Measurements from ENCODE around the gene TMEM130. TPM values are rescaled to one million over a fixed set of nuclear protein-coding genes. Genes with fewer than 3 reads are reported as not detected.

Gene TMEM130
- polyA plus RNA-seq, 1 donor (not counting 4 experiments of a cell fraction or from before 2014, with no cell fraction given), result not detected

DNA sequence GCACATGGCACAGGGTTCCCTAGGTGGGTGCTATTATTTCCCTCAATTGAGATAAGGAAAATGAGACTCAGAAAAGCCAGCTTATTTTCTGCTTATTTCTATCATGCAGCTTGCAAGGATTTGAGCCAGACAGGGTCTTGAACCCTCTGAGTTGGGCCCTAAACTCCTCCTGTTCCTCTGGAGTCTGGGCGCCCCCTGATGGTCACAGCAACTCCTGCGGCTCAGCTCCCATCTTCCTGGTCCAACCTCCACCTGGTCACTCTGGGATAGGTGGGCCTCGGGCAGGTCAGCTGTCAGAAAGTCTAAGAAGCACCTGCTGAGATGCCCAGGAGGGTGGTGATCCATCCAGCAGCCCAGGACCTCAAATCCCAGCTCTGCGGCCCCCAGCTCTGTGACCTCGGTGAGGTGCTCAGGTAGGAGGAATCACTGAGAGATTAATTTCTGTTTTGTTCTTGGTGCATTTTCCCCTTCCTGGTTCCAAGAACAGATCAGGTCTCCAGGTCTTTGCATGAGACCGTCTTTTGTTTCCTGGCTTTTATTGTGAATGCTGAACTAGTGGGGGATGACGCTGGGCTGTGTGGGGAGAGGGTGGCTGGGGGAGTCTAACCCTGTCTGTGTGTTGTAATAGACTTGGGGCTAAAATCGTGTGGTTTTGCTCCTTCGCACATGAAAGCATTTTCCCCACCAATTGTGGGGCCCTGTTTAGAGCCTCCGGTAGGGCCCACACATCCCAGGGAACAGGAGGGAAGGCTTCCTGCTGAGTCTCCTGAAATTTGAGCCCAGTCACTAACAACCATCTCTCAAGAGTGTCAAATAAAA is 32.8 kb downstream of the TMEM130 start:
- Histone ChIP-seq H3K4me3 (ENCODE audit: control insufficient read depth in 2 of 3, extremely low read depth in 1 of 3, insufficient read depth in 2 of 3, low read depth in 1 of 3, low read length in 3 of 3) (no peak overlapping the region), H3K4me2 (ENCODE audit: control insufficient read depth, extremely low read depth, insufficient read depth, low read depth, low read length) (no peak overlapping the region), H3K79me2 (ENCODE audit: control insufficient read depth, insufficient read depth, low read length) (no peaks in the 10 kb centered on the region), H3K9ac (ENCODE audit: control insufficient read depth, extremely low read depth, insufficient read depth, low read length) (no peak overlapping the region), H3K27ac (ENCODE audit: control insufficient read depth, insufficient read depth, low read length) (no peak overlapping the region), H3K9me3 (ENCODE audit: control insufficient read depth, low read depth, low read length) (no peaks in the 10 kb centered on the region), H3K9me1 (ENCODE audit: control insufficient read depth, extremely low read depth, insufficient read depth, low read length) (no peaks in the 10 kb centered on the region), H3K4me1 (ENCODE audit: control insufficient read depth, extremely low read depth, insufficient read depth, low read length) (no peaks in the 10 kb centered on the region), H2AFZ (ENCODE audit: control insufficient read depth, low read length) (no peak overlapping the region), H4K20me1 (ENCODE audit: control insufficient read depth, extremely low read depth, insufficient read depth, low read length) (no peaks in the 10 kb centered on the region), H3K36me3 (ENCODE audit: control insufficient read depth in 2 of 2, extremely low read depth in 1 of 2, insufficient read depth in 2 of 2, low read length in 2 of 2) (no peaks in the 10 kb centered on the region), H3K27me3 (ENCODE audit: control insufficient read depth, extremely low read depth, insufficient read depth, low read length) (no peaks in the 10 kb centered on the region)
- FAIRE-seq (peak; percentile 57), DNase-seq (ENCODE audit: low read depth, low spot score) (no peak)
- peak; percentile 79 to 86 (median 83) for TF ChIP-seq CTCF (optimal IDR thresholded peaks at IDR 0.05 in 1 of 3, IDR thresholded peaks at IDR 0.05 in 1 of 3, conservative IDR thresholded peaks at IDR 0.05 in 1 of 3; ENCODE audit: extremely low read depth in 1 of 3, insufficient read depth in 2 of 3, low read length in 3 of 3)
- no peak for TF ChIP-seq EZH2 (IDR thresholded peaks at IDR 0.05; ENCODE audit: low read length)
- dilution Hi-C loops (cut with MboI; ENCODE audit: extremely low pct_ligation_motif_present, low sequenced_read_pairs), result loop anchor here (25.0 kb wide), 1 partner anchor 375 kb away; no protein-coding TSS in a partner anchor

- TF ChIP-seq CTCF (optimal IDR thresholded peaks at IDR 0.05 in 1 of 3, IDR thresholded peaks at IDR 0.05 in 1 of 3, conservative IDR thresholded peaks at IDR 0.05 in 1 of 3; ENCODE audit: extremely low read depth in 1 of 3, insufficient read depth in 2 of 3, low read length in 3 of 3) (no peak), EZH2 (IDR thresholded peaks at IDR 0.05; ENCODE audit: low read length) (no peak)
- dilution Hi-C loops (cut with MboI; ENCODE audit: extremely low pct_ligation_motif_present, low sequenced_read_pairs), result loop anchor here (25.0 kb wide), 1 partner anchor 373 kb away; no protein-coding TSS in a partner anchor
- Histone ChIP-seq H3K9me1 (ENCODE audit: control insufficient read depth, extremely low read depth, insufficient read depth, low read length) (no peaks in the 10 kb centered on the region), H3K4me3 (ENCODE audit: control insufficient read depth in 2 of 3, extremely low read depth in 1 of 3, insufficient read depth in 2 of 3, low read depth in 1 of 3, low read length in 3 of 3) (no peak overlapping the region), H3K9me3 (ENCODE audit: control insufficient read depth, low read depth, low read length) (no peaks in the 10 kb centered on the region), H3K27ac (ENCODE audit: control insufficient read depth, insufficient read depth, low read length) (no peak overlapping the region), H4K20me1 (ENCODE audit: control insufficient read depth, extremely low read depth, insufficient read depth, low read length) (no peaks in the 10 kb centered on the region), H3K9ac (ENCODE audit: control insufficient read depth, extremely low read depth, insufficient read depth, low read length) (no peak overlapping the region), H3K4me1 (ENCODE audit: control insufficient read depth, extremely low read depth, insufficient read depth, low read length) (no peaks in the 10 kb centered on the region), H2AFZ (ENCODE audit: control insufficient read depth, low read length) (no peak overlapping the region), H3K79me2 (ENCODE audit: control insufficient read depth, insufficient read depth, low read length) (no peaks in the 10 kb centered on the region), H3K27me3 (ENCODE audit: control insufficient read depth, extremely low read depth, insufficient read depth, low read length) (no peaks in the 10 kb centered on the region), H3K36me3 (ENCODE audit: control insufficient read depth in 2 of 2, extremely low read depth in 1 of 2, insufficient read depth in 2 of 2, low read length in 2 of 2) (no peaks in the 10 kb centered on the region), H3K4me2 (ENCODE audit: control insufficient read depth, extremely low read depth, insufficient read depth, low read depth, low read length) (no peak overlapping the region)
- FAIRE-seq, result no peak
- DNase-seq (ENCODE audit: low read depth, low spot score), result no peak
Measured at GRCh38 chr7:98834949-98835348, 34.9 kb downstream of the TMEM130 start.
